ENCODE data around the gene FNBP1.

DNA sequence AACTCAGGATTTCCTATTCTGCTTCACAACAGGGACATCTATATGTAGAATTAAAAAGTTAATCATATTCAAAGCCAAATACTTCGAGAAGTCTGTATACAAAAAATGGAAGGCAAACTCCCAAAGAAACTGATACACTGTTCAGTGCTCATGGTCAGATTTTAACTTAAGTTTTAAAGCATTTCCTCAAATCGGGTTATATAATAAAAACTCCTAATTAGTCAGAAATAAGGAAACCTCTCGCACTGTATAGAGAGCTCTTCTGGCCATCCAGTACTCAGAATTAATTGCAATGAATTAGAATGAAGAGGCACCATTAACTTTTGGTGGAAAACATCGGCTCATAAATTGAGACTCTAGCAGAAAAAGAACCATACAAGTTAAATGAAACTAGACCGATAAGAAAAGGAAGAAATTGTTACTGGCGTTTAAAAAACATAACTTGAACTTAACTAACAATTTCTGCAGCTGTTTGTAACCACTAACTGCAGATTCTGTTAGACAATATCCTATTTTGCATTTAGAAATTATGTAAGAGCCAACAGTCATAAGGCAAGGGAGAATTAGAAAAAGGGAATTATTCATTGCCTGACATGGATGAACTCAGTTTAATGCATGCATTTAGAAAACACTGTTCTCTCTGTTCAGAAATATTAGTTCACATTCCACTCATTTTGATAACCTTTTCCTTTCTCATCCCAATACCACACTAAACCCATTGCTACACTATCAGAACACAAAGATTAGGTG, 96.6 kb downstream of the FNBP1 start:
- TF ChIP-seq, protein P1, sequence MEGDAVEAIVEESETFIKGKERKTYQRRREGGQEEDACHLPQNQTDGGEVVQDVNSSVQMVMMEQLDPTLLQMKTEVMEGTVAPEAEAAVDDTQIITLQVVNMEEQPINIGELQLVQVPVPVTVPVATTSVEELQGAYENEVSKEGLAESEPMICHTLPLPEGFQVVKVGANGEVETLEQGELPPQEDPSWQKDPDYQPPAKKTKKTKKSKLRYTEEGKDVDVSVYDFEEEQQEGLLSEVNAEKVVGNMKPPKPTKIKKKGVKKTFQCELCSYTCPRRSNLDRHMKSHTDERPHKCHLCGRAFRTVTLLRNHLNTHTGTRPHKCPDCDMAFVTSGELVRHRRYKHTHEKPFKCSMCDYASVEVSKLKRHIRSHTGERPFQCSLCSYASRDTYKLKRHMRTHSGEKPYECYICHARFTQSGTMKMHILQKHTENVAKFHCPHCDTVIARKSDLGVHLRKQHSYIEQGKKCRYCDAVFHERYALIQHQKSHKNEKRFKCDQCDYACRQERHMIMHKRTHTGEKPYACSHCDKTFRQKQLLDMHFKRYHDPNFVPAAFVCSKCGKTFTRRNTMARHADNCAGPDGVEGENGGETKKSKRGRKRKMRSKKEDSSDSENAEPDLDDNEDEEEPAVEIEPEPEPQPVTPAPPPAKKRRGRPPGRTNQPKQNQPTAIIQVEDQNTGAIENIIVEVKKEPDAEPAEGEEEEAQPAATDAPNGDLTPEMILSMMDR (IDR thresholded peaks at IDR 0.05), result no peak
- TF ChIP-seq POLR2AphosphoS5 (IDR thresholded peaks at IDR 0.05; ENCODE audit: insufficient read depth in 1 of 2, low read depth in 1 of 2) (no peak), POLR2A (IDR thresholded peaks at IDR 0.05) (no peak)

All from vagina (tissue), 2 donors.